Measurements from ENCODE around the gene ECHDC3.

Gene ECHDC3

GRCh38 chr10:11754173-11754572, 12.0 kb downstream of the ECHDC3 start:
- DNase-seq: no peak

GRCh38 chr10:11754620-11755019, 12.4 kb downstream of the ECHDC3 start:
- DNase-seq: no peak

GRCh38 chr10:11755512-11756263, 13.5 kb downstream of the ECHDC3 start:
- no peak for DNase-seq

GRCh38 chr10:11756766-11757315, 14.7 kb downstream of the ECHDC3 start:
- DNase-seq: no peak

GRCh38 chr10:11757454-11757820, 15.3 kb downstream of the ECHDC3 start:
- peak in 2 of 3 donors; percentile 31 to 34 for DNase-seq

GRCh38 chr10:11757821-11758463, 15.8 kb downstream of the ECHDC3 start:
- DNase-seq: peak; percentile 79 to 88 (median 85)

GRCh38 chr10:11758527-11759236, 16.5 kb downstream of the ECHDC3 start:
- DNase-seq: no peak

- no peak for DNase-seq
These were observed 17.2 kb downstream of the ECHDC3 start for GRCh38 chr10:11759347-11759746.

GRCh38 chr10:11760151-11760550, 18.0 kb downstream of the ECHDC3 start:
- no peak for DNase-seq

GRCh38 chr10:11760861-11761260, 18.7 kb downstream of the ECHDC3 start:
- no peak for DNase-seq

GRCh38 chr10:11761431-11761830, 19.2 kb downstream of the ECHDC3 start:
- DNase-seq: no peak

GRCh38 chr10:11762706-11763500, 20.7 kb downstream of the ECHDC3 start:
- no peak for DNase-seq

GRCh38 chr10:11763501-11763861, 21.3 kb downstream of the ECHDC3 start:
- DNase-seq: no peak

- no peak for DNase-seq
These were observed 23.0 kb downstream of the ECHDC3 start for GRCh38 chr10:11765141-11765540.

- no peak for DNase-seq
These were observed 30.6 kb downstream of the ECHDC3 start for GRCh38 chr10:11772575-11773288.

- DNase-seq: no peak
These were observed 31.7 kb downstream of the ECHDC3 start for GRCh38 chr10:11773761-11774441.

GRCh38 chr10:11775412-11775811, 33.2 kb downstream of the ECHDC3 start:
- DNase-seq: no peak

- no peak for DNase-seq
These were observed 33.9 kb downstream of the ECHDC3 start for GRCh38 chr10:11776080-11776479.

GRCh38 chr10:11781114-11781513, 38.9 kb downstream of the ECHDC3 start:
- DNase-seq: no peak

- DNase-seq: peak; percentile 75 to 83 (median 79)
These were observed 40.8 kb downstream of the ECHDC3 start for GRCh38 chr10:11782793-11783557.

GRCh38 chr10:11783558-11783865, 41.3 kb downstream of the ECHDC3 start:
- no peak for DNase-seq
